Memory B cell (primary cell): Measurements from ENCODE around the gene TMEM37.

ENCODE experiments used
- ATAC-seq: fragments of 150-1000 bp; cut with Tn5 transposase; 2 replicates; pipeline ENCODE4 v1.10.0; 2021; ENCODE audit warnings: low read depth, mild to moderate bottlenecking, moderate library complexity
- DNase-seq, 2 donors: peaks; one replicate each; pipeline ENCODE4 v3.0.0; 2022; ENCODE audit warnings: low spot score in 2 of 2
- H3K27ac Mint-ChIP-seq: one replicate; pipeline ENCODE4 v1.8.0; 2022; ENCODE audit warnings: mild to moderate bottlenecking, moderate library complexity, mixed read lengths
- H3K27me3 Mint-ChIP-seq: one replicate; pipeline ENCODE4 v1.8.0; 2022; ENCODE audit warnings: mixed read lengths
- H3K36me3 Mint-ChIP-seq: one replicate; pipeline ENCODE4 v1.8.0; 2022; ENCODE audit warnings: mild to moderate bottlenecking, mixed read lengths
- H3K4me1 Mint-ChIP-seq: one replicate; pipeline ENCODE4 v1.8.0; 2022; ENCODE audit warnings: mixed read lengths
- H3K4me3 Mint-ChIP-seq: one replicate; pipeline ENCODE4 v1.8.0; 2022; ENCODE audit warnings: mild to moderate bottlenecking, moderate library complexity, mixed read lengths
- H3K9me3 Mint-ChIP-seq: one replicate; pipeline ENCODE4 v1.8.0; 2022; ENCODE audit warnings: mixed read lengths

Gene TMEM37

GRCh38 chr2:119434664-119435063 is 3.0 kb downstream of the TMEM37 start:
- no peak overlapping the region for H3K4me3 Mint-ChIP-seq
- H3K9me3 Mint-ChIP-seq: no peaks in the 10 kb centered on the region
- peaks cover 5% of the 10 kb centered on the region for H3K4me1 Mint-ChIP-seq
- ATAC-seq (no peak), DNase-seq (no peak)
- H3K27me3 Mint-ChIP-seq: peaks cover 16% of the 10 kb centered on the region
- no peak overlapping the region for H3K27ac Mint-ChIP-seq
- no peaks in the 10 kb centered on the region for H3K36me3 Mint-ChIP-seq

DNA sequence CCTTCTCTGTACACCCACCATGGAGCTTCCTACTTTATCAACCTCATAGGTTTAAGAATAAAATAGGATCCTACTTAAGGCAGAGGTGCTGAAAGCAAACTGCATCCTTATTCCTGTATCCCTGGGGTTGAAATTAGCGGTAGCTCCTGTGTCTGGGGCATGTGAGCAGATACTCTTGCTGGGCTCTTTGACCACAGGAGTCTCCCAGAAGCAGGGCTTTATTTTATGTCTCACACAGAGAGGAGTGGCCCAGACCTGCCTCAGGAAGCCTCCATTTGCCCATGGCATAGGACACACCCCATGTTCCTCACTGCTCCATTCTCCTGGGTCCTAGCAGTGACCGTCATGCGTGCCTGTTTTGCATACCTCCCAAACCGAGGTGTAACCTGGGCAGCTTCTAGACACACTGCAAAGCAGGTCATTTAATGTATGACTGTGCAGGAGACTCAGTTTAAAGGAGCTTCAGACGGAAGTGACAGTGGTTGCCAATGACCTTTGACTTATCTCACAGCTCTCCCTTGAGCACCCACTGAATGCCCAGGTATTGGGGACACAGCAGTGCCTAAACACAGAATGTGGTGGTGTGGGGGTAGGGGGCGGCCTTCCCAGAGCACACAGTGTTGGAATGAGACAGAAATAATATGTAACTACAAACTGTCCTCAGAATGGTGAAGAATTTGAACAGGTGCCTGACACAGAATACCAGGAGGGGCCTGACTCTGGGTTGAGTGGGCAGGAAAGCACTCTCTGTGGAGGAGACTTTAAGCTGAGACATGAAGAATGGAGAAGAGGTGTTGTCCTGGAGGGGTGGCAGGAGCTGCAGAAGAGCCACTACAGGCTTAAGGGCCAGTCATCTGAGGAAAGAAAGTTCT is 3.7 kb downstream of the TMEM37 start:
- H3K27me3 Mint-ChIP-seq: peaks cover 14% of the 10 kb centered on the region
- ATAC-seq: no peak
- no peaks in the 10 kb centered on the region for H3K36me3 Mint-ChIP-seq

GRCh38 chr2:119435953-119436297 is 4.3 kb downstream of the TMEM37 start:
- H3K27me3 Mint-ChIP-seq: peaks cover 13% of the 10 kb centered on the region

More for the DNA sequence above, 3.7 kb downstream of the TMEM37 start:
- Mint-ChIP-seq H3K27ac (no peak overlapping the region), H3K4me1 (peaks cover 4% of the 10 kb centered on the region), H3K9me3 (no peaks in the 10 kb centered on the region), H3K4me3 (no peak overlapping the region)
- no peak for DNase-seq

GRCh38 chr2:119436993-119437772 is 5.5 kb downstream of the TMEM37 start:
- peaks cover 1% of the 10 kb centered on the region for H3K4me1 Mint-ChIP-seq
- DNase-seq (no peak), ATAC-seq (no peak)
- no peak overlapping the region for H3K4me3 Mint-ChIP-seq
- no peak overlapping the region for H3K27ac Mint-ChIP-seq
- no peaks in the 10 kb centered on the region for H3K36me3 Mint-ChIP-seq
- H3K27me3 Mint-ChIP-seq: peaks cover 13% of the 10 kb centered on the region
- no peaks in the 10 kb centered on the region for H3K9me3 Mint-ChIP-seq

More at GRCh38 chr2:119435953-119436297, 4.3 kb downstream of the TMEM37 start:
- DNase-seq (no peak), ATAC-seq (no peak)
- Mint-ChIP-seq H3K27ac (no peak overlapping the region), H3K9me3 (no peaks in the 10 kb centered on the region), H3K4me3 (no peak overlapping the region), H3K36me3 (no peaks in the 10 kb centered on the region), H3K4me1 (peaks cover 4% of the 10 kb centered on the region)

GRCh38 chr2:119438128-119438656 is 6.5 kb downstream of the TMEM37 start:
- no peak overlapping the region for H3K27ac Mint-ChIP-seq
- no peak overlapping the region for H3K4me3 Mint-ChIP-seq
- no peaks in the 10 kb centered on the region for H3K4me1 Mint-ChIP-seq
- peaks cover 10% of the 10 kb centered on the region for H3K27me3 Mint-ChIP-seq
- H3K9me3 Mint-ChIP-seq: no peaks in the 10 kb centered on the region
- DNase-seq: no peak
- H3K36me3 Mint-ChIP-seq: no peaks in the 10 kb centered on the region
- ATAC-seq: no peak

- Mint-ChIP-seq H3K27ac (no peak overlapping the region), H3K36me3 (no peaks in the 10 kb centered on the region), H3K4me1 (no peaks in the 10 kb centered on the region), H3K9me3 (no peaks in the 10 kb centered on the region), H3K27me3 (peaks cover 9% of the 10 kb centered on the region), H3K4me3 (no peak overlapping the region)
- ATAC-seq (no peak), DNase-seq (no peak)
Observed at GRCh38 chr2:119438726-119439284, 7.2 kb downstream of the TMEM37 start.

DNA sequence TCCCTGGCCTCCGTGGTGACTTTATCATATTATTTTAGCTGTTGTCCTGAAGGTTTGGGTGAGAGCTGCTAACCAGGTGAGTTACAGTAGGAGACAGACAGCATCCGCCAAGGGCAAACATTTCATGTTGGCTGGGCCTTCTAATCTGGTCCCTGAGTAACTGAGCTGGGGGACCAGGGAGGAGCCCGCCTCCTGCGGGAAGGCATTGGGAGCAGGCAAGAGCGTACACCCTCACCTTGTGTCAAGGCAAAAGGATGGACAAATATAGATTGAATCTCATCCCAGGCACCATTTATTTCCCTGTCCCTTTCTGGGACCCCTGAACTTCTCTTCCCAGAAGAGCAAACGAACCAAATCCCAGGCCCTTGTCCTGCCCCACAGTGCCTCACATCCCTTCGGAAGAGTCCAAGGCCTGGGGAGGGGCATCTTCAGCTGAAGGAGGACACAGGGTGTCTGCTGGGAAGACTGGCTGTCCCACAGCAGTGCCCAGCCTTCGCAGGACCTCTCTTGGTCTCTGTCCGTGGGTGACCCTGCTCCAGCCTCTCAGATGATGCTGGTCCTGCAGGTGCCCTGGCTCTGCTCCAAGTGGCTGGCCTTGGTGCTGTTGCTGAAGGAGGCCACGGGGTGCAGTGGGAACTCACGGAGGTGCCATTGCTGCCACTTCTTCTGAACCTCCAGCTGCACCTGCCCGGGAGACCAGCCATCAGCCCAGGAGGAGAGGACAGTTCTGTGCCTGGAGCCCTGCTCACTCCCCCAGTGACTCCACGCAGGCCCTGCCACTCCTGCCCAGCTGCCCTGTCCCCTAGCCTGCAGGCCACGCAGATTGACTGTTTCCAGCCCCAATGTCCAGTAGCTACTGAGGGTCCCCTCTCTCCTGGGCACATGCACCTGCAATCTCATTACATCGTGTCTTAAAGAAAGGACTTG is 8.2 kb downstream of the TMEM37 start:
- no peak for DNase-seq
- Mint-ChIP-seq H3K27ac (no peak overlapping the region), H3K27me3 (peaks cover 9% of the 10 kb centered on the region), H3K9me3 (no peaks in the 10 kb centered on the region), H3K36me3 (no peaks in the 10 kb centered on the region), H3K4me1 (no peaks in the 10 kb centered on the region), H3K4me3 (no peak overlapping the region)
- no peak for ATAC-seq

DNA sequence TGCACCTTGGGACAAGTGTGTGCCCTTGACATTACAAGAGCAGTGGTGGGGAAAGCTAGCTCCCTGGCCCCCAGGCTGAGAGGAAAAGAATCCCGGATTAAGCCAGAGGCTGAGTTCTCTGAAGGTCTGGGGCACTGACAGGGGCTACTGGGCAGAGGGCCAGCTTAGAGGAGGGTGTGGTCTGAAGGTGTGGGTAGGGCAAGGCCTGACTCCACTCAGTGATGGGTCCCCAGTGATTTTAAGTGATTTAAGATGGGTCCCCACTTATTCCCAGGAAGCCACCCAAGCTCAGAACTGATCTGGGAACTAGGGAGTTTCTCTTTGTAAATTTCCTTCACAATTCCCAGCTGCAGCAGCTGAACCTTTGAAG is 8.8 kb downstream of the TMEM37 start:
- Mint-ChIP-seq H3K4me1 (no peaks in the 10 kb centered on the region), H3K36me3 (no peaks in the 10 kb centered on the region), H3K9me3 (no peaks in the 10 kb centered on the region), H3K27me3 (peaks cover 9% of the 10 kb centered on the region), H3K4me3 (no peak overlapping the region), H3K27ac (no peak overlapping the region)
- DNase-seq (no peak), ATAC-seq (no peak)

DNA sequence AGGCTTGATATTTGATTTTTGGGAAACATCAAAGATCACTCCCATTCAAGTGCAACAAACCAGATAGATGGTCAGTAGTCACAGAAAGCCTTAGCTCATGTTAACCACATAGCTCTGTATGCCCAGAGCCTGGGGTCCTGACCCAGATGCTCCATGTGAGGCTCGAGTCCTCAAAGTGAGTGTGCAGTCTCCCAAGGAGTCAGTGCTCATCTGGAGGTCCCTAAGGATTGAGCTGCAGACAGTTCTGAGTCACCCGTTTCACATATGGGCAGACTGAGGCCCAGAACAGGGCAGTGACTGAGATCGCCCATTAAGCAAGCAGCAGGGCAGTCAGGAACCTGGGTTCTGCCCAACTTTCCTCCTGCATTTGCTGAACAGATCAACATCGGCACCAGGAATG is 9.2 kb downstream of the TMEM37 start:
- H3K4me1 Mint-ChIP-seq: no peaks in the 10 kb centered on the region
- no peak overlapping the region for H3K4me3 Mint-ChIP-seq
- H3K27ac Mint-ChIP-seq: no peak overlapping the region
- H3K9me3 Mint-ChIP-seq: no peaks in the 10 kb centered on the region
- no peak for ATAC-seq
- no peaks in the 10 kb centered on the region for H3K36me3 Mint-ChIP-seq
- H3K27me3 Mint-ChIP-seq: peaks cover 7% of the 10 kb centered on the region
- no peak for DNase-seq

DNA sequence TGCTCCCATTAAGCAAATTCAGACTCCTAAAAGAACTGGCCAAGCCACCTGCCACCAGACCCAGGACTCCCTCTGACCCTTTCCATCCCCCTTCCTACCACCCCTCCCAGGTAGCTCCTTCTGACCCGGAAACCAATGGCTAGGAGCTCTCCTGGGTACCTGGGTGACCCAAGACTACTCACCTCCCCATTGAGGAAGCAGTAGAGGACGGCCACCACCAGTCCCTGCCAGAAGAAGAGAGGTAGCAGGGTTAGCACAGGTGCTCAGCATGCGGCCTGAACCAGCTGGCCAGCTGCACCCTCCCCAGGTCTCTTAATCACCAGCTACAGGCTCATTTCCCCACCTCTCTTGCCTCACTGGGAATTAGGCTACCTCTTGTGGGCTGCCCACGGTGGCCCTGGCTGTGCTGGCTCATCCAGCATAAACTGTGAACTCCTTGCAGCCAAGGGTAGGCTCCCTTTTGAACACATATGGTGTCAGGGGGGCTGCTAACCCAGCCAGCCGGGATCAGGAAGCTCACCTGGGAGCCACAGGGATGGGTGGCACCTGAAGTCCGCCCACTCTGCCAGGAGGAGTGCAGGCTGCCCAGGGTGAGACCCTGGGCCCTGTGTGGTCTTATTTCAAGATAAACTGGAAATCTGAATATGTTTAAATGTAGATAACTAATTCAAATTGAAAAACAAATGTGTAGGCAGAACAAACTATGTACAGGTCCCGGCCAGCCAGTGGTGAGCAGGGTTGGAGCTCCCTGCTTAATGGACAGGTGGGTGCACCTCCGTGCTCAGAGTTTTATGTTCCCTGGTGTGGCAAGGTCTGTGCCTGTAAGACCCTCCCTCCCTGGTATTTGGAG is 9.9 kb downstream of the TMEM37 start:
- no peak overlapping the region for H3K4me3 Mint-ChIP-seq
- H3K9me3 Mint-ChIP-seq: no peaks in the 10 kb centered on the region
- peaks cover 4% of the 10 kb centered on the region for H3K27me3 Mint-ChIP-seq
- H3K4me1 Mint-ChIP-seq: no peaks in the 10 kb centered on the region
- H3K36me3 Mint-ChIP-seq: no peaks in the 10 kb centered on the region
- DNase-seq (no peak), ATAC-seq (no peak)
- H3K27ac Mint-ChIP-seq: no peak overlapping the region

DNA sequence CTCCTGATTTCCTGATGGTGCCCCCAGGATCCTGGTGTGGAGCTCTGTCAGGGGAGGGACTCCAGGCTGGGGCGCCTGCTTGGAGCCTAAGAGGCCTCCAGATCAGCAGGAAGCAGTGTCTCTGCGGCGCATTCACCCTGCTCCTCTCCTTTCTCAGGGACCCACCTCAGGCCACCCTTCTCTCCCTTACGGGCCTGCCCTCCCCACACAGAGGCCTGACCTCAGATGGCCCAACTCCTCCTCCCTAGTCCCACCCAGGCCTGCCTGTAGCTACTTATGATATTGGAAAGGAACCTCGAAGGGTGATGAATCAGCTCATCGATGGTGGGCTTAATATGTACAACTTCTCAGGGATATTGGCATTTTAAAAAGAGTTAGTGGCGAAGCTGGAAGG is 10.6 kb downstream of the TMEM37 start:
- no peaks in the 10 kb centered on the region for H3K36me3 Mint-ChIP-seq
- H3K27me3 Mint-ChIP-seq: peaks cover 4% of the 10 kb centered on the region
- ATAC-seq (no peak), DNase-seq (no peak)
- H3K9me3 Mint-ChIP-seq: no peaks in the 10 kb centered on the region
- no peaks in the 10 kb centered on the region for H3K4me1 Mint-ChIP-seq
- no peak overlapping the region for H3K4me3 Mint-ChIP-seq
- no peak overlapping the region for H3K27ac Mint-ChIP-seq

DNA sequence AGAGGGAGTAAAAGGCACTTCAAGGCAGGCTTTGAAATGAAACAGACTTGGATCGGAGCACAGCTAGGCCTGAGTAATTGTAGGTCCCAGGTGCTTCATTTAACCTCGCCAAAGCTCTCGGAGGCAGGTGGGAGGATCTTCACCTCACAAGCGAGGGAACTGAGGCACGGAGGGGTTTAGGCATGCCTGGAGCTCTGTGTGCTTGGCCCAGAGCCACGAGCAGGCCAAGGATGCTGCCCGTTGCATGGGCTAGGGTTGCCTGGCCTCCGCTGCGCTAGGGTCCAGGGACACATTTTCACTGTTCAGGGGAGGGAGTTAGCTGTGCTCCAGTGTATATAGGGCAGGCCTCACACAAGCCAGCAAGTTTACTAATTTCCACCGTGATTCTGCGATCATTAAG is 11.2 kb downstream of the TMEM37 start:
- no peak overlapping the region for H3K4me3 Mint-ChIP-seq
- no peaks in the 10 kb centered on the region for H3K4me1 Mint-ChIP-seq
- no peak overlapping the region for H3K27ac Mint-ChIP-seq
- peaks cover 6% of the 10 kb centered on the region for H3K27me3 Mint-ChIP-seq
- no peak for ATAC-seq
- H3K36me3 Mint-ChIP-seq: no peaks in the 10 kb centered on the region
- no peaks in the 10 kb centered on the region for H3K9me3 Mint-ChIP-seq
- DNase-seq: no peak

DNA sequence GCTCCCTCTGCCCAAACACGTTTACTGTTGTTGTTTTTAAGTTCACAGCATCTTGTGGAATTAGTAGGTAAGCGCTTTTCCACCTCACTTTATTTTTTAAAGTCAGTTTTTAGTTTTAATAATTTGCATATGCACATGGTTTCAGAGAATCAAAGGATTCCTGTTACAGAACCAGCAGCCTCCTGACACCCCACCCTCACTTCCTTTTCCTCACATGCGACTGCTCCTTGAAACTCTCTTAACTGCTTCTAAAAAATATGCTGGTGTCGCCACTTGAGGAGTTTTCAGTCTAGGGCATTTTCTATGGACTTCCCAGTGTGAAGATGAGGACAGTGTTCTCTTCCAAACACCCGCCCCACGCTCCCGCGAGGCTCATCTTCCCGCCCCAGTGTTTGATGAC is 14.4 kb downstream of the TMEM37 start:
- Mint-ChIP-seq H3K9me3 (no peaks in the 10 kb centered on the region), H3K27ac (no peak overlapping the region)

More for the DNA sequence above, 14.4 kb downstream of the TMEM37 start:
- Mint-ChIP-seq H3K4me1 (no peaks in the 10 kb centered on the region), H3K36me3 (no peaks in the 10 kb centered on the region), H3K27me3 (peaks cover 6% of the 10 kb centered on the region), H3K4me3 (no peak overlapping the region)
- ATAC-seq (no peak), DNase-seq (no peak)
